ENCODE results near the gene HOXD11. TPM values are rescaled to one million over a fixed set of nuclear protein-coding genes. Genes with fewer than 3 reads are reported as not detected.

Gene HOXD11
- 63.7 TPM for polyA plus RNA-seq (ENCODE audit: insufficient read length)
- long read RNA-seq, donor 1, transcript HOXD11-201 (2 exons, 1,533 nt), result major isoform, 44 of 73 reads
- long read RNA-seq, donor 1, partial matches to known transcripts, result 25 of 73 reads
- long read RNA-seq, donor 1, other reads (novel, unspliced or antisense), result 0 of 73 reads
- long read RNA-seq, donor 2, transcript HOXD11-202 (2 exons, 1,259 nt), result minor isoform, 5 of 50 reads
- long read RNA-seq, donor 2, transcript HOXD11-201 (2 exons, 1,533 nt), result major isoform, 33 of 50 reads
- long read RNA-seq, donor 2, partial matches to known transcripts, result 12 of 50 reads
- long read RNA-seq, donor 2, other reads (novel, unspliced or antisense), result 0 of 50 reads
- long read RNA-seq, donor 3, transcript HOXD11-201 (2 exons, 1,533 nt), result major isoform, 22 of 40 reads
- long read RNA-seq, donor 3, partial matches to known transcripts, result 11 of 40 reads
- long read RNA-seq, donor 3, other reads (novel, unspliced or antisense), result 5 of 40 reads
- long read RNA-seq, donor 4, partial matches to known transcripts, result 0 of 4 reads
- long read RNA-seq, donor 4, other reads (novel, unspliced or antisense), result 0 of 4 reads
- long read RNA-seq, donor 5, transcript HOXD11-201 (2 exons, 1,533 nt), result major isoform, 42 of 56 reads
- long read RNA-seq, donor 5, partial matches to known transcripts, result 10 of 56 reads
- long read RNA-seq, donor 5, other reads (novel, unspliced or antisense), result 0 of 56 reads
- long read RNA-seq, donor 6, transcript HOXD11-201 (2 exons, 1,533 nt), result major isoform, 28 of 43 reads
- long read RNA-seq, donor 6, transcript HOXD11-202 (2 exons, 1,259 nt), result minor isoform, 5 of 43 reads
- long read RNA-seq, donor 6, partial matches to known transcripts, result 10 of 43 reads
- long read RNA-seq, donor 6, other reads (novel, unspliced or antisense), result 0 of 43 reads
- long read RNA-seq, donor 7, transcript HOXD11-202 (2 exons, 1,259 nt), result minor isoform, 7 of 87 reads
- long read RNA-seq, donor 7, transcript HOXD11-201 (2 exons, 1,533 nt), result major isoform, 56 of 87 reads
- long read RNA-seq, donor 7, partial matches to known transcripts, result 11 of 87 reads
- long read RNA-seq, donor 7, other reads (novel, unspliced or antisense), result 13 of 87 reads
- long read RNA-seq, donor 8, transcript HOXD11-201 (2 exons, 1,533 nt), result major isoform, 17 of 24 reads
- long read RNA-seq, donor 8, partial matches to known transcripts, result 7 of 24 reads
- long read RNA-seq, donor 8, other reads (novel, unspliced or antisense), result 0 of 24 reads

DNA sequence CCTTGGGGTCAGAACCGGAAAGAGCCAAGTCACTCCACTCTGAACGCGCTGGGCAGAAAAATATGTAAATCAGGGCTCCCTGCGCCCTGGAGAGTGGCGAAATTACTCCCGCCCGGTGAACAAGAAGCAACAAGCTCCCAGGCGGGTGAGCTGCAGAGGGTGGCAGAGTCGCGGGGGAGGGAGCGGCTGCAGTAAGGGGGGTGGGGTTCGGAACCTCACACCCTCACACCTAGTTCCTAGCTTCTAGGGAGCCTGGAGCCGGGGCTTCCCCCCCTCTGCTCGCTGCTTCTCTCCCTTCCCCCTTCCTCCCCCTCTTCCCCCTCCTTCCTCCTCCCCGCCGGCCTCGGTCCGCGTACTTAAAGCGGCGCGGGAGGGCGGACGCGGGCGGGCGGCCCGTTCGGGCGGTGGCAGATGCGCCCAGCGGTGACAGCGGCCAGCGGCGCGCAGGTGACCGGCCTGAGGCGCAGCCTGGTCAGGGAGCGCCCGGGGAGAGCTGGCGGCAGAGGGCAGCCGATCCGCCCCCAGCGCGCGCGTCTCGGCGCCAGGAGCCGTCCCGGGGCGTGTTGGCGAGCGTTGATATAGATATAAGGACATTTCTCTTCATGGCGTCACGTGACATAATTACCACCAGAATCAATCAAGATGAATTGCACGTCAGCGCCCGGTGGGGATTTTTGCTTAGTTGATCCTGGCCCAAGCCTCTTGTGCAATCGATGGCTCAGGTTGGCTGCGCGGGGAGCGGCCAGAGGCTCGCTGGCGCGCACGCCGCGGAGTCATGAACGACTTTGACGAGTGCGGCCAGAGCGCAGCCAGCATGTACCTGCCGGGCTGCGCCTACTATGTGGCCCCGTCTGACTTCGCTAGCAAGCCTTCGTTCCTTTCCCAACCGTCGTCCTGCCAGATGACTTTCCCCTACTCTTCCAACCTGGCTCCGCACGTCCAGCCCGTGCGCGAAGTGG lies at the start of gene HOXD11:
Gene HOXD11, plus strand, starts transcription at position 700 of the 959 bp plus-strand sequence. Its CDS starts 76 bp downstream, at position 776.
- no peak for DNase-seq

DNA sequence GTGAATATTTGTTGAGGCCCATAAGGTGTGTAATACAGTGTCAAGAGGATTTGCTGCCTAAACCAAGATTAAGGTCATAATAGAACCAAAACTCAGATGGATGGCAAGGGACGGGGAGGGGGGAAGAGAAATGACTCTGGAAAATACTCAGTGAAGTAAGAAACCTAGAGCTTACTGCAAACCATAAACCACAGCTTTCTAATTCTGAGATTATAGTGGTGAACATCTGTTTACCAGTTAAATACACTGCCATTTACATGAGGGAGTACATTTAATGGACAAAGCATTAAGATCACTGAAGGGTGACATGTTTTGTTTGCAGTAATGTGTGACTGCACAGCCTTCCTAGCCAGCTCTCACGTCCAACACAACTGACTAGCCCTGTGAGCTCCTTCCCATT lies 43.1 kb upstream of the HOXD11 start:
- DNase-seq, result no peak

DNA sequence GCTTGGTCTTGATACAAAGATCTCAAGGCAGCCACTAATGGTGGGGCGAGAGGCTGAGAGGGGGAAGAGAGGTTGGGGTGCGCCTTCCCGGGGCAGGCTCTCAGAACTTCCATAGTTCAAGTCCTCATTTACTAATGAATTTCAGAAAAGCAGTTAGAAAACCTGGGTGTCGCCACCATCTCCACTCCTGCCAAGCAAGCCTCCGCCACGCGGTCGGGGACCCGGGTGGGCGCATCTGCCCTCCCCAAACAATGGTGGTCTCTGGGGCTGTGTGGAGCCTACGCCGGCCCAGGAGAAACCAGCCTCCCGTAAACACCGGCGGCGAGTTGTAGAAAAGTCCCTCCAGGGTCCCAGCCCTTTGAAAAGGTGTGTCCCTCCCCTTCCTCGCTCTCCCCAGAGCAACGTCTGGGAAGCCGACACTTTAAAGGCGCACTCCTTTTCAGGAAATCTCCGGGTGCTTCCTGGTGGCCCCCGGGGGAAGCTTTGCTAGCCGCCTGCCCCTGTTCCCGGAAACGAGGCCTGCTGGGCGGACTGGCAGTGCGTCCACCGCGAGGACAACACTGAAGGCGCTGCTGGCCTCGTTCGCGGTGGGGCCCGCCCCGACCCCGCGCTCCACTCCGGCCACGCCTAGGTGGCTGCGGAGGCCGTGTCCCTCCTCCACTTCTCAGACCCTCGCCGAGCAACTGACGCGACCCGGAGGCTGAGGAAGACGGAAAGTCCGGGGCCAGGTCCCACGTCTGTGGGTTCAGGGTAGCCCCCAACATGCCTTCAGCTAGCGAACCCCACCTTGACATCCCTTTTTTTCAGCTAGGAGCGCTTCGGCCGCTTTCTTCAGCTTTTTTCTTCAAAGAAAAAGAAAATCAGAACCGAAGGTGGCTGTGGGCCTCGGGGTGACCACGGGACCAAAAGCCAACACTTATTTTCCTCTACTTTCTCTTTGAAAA lies 40.2 kb upstream of the HOXD11 start:
- DNase-seq, result no peak

DNA sequence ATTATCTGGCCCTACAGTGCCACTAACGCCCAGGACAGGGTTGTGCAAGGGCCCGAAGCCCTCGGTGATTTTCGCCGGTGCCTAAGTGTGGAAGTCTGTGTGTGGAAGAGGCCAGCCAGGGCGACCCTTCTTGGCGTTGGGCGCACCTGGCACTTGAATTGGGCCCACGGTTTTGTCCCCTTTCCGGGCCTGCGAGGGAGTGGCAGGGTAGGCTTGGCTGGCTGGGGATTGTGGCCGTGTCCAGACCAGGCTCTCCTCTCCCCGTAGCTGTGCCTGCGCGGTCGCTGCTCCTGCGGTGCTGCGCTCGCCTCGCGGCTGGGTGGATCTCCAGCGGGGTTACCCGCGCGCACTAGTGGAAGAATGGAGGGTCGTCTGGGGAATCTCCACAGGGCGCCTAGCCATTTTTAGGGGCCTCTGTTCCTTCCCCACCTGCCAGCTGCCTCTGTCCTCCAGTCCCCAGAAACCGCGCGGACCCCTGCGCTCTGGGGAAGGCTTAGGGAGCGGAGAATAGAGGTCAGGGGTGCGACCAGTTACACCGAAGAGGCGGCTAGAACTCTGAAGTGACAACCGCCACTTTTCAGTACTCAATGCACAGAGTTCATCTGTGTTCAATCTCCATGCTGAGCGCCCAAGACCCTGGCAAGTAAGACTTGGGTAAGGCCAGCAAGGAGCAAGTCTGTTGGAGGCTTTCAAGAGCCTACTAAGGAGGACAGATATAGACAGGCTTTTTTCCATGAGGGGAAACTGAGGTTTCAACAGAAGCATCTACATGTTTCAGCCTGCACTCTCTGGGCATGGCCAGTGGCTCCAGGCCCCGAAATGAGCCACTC lies 39.3 kb upstream of the HOXD11 start:
- no peak for DNase-seq

DNA sequence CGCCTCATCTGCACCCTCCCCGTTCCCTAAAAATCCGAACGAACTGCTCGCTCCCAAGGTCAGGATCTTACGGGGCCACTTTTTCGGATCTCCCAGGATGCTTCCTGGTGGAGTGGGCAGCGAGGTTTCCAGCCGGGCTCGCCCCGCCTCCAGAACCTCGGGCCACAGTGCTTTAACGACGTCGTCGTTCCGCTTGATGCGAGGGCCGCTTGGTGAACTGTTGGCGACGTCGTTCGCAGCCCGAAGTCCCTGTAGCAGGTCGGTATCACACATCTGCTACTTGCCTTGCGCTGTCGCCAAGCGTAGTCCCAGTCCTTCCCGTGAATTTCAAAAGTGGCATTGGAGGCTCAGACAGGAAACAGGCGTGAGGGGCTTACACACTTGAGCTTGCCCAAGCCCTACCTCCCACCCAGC lies 38.7 kb upstream of the HOXD11 start:
- DNase-seq, result peak; percentile 31

DNA sequence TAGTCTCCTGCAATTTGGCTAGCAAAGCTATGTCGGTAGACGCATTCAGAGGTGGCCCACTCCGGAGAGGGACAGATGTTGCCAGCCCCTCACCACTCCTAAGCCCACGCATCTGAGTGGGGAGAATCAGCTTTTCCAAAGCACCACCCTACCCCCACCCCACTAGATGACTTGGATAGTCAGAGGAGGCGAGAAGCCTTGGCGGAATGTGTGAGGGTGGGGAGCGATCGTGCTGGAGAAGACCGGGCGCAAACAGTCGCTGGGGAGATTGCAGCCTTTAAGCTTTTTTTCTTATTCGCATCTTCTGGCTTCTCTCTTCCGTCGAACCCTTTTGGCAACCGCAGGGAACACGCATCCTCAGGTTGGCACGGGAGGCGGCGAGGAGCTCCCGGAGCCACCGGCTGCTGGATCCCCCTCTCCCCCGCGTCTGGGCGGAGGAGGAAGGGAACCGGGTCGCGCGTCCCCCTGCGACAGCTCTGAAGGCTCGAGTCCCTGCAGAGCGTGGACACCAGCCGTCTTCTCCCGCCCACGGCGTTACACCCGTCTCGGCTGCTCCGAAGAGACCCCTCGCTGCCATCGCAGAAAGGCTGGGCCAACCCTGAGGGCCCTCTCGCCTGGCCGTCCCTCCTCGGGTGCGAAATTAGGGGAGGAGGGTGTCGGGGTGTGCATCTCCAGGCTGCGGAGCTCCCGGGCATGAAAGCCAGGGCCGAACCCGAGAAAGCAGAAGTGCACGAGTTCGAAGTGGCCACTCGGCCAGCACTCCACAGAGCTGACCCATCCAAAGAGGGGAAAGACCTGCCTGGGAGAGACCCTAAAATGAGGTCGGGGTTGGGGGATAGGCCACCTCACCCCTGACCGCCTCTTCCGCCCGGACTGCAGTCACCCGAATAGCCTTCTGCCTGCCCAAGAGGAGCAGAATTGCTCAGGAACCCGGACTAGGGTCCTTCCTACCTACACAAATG lies 35.5 kb upstream of the HOXD11 start:
- peak; percentile 17 for DNase-seq

DNA sequence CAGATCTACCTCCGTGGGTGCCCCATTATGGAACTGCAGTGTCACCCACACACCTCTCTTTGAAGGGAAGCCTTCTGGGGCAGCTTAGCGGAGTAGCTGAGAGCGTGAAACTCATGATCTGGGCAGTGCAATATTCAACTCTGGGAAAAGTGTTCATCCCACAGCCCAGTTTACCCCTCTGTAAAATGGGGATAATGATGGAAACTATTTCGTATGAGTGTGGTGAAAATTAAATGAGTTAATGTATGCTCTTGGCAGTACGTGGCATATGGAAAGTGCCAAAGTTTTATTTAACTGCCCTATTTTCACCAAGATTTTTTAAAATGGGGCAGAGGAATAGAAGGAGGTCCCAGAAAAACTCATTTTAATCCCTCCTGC lies 34.8 kb upstream of the HOXD11 start:
- DNase-seq, result no peak

DNA sequence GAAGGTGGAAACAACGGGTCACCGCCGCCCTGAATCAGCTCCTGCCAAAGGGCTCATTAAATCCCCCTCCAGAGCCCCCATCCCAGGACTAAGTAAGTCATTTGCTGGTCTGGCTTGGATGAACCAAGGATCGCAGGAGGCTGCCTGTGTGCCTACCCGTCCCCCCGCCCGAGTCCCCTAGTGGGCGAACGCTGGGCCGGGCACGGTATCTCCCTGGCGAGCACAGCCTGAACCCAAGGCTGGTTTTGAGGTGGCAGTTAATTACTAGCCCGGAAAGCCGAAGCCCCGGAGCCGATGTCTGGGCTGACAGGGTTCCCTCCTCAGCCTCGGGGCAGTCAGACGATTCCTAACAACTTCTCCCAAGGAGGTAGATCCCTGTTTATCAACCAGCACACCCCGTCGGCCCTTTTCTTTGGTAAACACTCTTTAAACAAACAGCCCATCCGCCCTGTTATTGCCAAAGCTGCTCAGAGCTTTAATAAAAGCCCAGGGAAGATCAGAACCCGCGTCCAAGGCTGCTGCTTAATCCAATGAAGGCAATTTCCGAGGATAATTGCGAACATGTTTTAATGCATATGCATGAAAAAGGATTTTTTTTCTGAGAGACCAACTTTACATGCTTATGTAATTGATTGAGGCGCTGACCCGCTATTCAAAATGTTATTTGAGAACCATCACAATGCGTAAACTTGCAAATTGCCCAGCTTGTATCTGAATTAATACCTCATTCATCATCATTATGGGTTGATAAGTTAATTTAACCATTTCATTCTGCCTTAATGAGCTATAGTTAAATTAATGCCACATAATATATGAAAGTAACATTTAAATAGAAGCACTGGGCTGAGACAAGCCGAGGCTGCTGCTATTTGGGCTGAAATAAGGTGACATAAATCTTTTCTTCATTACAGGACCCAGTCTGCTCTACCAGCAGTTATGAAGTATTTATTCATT lies 33.9 kb upstream of the HOXD11 start:
- no peak for DNase-seq

DNA sequence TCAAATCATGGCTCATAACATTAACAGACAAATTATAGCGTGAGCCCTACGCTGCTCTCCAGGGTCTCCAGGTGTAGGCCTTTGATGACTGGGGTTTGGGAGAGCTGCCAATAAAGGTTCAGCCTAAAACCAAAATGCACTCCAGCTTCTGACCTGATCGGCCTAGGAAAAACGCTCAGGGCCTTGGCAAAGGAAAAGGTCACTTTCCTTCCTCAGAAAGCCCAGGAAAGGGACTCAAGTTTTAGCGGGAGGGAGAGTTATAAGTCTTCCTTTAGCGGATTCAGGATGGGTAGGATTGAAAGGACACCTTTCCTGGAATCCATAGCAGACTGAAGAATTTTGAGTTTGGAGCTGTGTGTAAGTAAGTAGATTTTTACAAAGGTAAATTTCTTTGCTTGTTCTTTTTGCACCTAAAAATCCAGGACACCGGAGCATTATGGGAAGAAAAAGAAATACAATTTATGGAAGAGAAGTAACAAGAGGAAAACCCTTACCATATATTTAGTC lies 32.1 kb upstream of the HOXD11 start:
- no peak for DNase-seq

DNA sequence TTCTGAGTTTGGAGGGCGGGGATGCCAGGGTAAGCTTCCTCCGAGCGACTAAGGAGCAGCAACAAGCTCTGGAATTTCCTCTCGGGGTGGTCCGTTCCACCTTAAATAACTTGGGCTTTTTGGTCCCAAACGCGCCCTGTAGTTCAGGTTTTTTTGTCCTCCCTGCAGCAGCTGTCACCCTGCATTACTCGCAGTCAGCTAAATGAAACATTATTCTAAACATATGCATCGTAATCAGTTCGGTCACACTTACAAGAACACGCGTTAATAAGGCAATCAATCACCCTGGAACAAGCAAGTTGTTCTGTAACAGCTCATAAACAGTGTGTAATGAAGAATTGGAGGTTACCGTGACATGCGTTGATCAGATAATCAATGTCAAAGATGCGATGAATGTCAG lies 31.6 kb upstream of the HOXD11 start:
- peak; percentile 48 for DNase-seq

DNA sequence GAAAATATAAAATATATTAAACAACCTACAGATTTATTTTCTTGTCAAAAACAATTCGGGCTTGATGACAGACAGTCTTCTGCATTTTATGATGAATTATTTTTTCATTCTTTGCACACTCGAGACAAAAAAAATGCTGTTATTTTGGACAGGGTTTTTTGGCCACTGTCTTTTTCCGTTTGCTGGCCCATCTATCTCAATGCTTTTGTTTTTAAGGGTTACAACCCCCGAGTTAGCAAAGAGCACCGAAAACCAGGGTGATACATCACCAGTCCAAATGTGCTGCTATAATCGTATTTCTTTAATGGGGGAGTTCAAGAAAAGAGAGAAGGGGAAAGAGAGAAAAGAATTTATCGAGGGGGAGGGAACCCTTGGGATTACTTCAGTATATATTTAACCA lies 31.0 kb upstream of the HOXD11 start:
- no peak for DNase-seq

DNA sequence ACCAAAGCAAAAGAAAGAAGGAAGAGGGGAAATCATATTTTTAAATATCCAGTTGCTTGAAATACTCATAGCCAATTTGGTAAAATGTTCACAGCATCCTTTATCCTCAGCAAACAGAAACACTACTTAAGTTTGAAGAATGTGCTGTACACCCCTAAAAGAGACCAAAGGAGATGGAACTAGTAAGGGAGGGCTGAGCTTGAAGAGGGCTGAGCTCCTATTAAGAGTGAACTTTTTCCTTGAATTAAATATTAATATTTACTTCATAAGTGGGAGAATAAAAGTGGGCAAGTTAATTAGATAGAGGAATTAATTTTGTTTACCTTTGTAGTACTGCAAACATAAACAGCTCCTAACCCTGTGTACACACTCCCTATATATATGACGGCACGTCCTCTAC lies 30.3 kb upstream of the HOXD11 start:
- peak; percentile 19 for DNase-seq

DNA sequence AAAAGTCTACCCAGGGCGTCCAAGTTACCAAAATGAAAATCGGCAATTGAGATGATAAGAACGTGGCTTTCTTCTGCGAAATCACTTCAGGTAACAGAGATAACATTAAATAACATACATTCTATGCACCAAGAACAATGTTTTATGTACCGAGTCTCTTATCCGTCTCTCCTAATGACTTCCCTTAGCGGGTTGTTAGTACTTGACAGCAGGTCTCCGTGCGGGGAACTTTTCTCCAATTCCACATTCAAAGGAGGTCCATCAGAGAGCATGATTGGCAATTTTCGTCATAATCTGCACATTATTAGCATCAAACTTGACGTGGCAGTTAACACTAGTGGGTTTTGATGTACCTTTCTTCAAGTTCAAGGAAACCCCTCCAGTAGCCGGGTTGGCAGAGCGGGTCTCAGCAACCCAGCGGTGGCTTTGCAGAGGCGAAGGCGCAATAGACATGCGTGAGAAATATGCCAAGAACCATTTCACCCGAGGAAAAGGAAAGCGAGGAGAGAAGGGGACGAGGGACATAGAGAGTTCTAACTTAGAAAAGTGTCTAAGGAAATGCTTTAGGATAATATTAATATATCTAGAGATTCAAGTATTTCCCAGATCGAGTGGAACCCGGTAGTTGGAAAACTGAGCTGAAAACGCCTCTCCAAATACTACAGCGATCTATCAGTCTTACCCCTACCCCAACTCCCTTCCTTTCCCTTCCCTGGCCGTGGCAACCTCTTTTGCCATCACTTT lies 28.4 kb upstream of the HOXD11 start:
- peak; percentile 27 for DNase-seq

DNA sequence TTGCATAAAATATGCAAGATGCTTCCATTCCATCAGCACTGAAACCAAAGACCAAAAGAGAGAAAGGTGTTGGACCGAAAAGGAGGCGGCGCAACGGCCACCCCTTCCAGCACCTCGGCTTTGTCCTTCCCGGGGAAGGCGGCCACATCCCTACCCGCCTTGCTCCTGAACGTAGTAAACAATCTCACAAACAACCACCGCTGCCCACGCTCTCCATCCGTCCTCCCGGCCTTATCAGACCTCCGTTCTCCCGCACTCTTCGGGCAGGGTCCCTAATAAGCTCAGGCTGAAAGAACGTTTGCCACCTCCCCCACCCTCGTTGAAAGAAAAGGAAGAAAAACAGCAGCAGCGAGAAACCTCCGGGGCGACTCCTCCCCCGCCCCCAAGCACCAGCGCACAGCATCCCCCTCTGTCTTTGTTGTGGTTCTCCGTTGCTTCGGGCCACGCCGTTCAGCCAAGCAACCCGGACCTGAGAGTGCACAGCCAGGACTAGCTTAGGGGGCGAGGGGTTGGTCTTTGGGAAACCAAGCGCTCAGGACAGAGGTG lies 27.7 kb upstream of the HOXD11 start:
- no peak for DNase-seq

DNA sequence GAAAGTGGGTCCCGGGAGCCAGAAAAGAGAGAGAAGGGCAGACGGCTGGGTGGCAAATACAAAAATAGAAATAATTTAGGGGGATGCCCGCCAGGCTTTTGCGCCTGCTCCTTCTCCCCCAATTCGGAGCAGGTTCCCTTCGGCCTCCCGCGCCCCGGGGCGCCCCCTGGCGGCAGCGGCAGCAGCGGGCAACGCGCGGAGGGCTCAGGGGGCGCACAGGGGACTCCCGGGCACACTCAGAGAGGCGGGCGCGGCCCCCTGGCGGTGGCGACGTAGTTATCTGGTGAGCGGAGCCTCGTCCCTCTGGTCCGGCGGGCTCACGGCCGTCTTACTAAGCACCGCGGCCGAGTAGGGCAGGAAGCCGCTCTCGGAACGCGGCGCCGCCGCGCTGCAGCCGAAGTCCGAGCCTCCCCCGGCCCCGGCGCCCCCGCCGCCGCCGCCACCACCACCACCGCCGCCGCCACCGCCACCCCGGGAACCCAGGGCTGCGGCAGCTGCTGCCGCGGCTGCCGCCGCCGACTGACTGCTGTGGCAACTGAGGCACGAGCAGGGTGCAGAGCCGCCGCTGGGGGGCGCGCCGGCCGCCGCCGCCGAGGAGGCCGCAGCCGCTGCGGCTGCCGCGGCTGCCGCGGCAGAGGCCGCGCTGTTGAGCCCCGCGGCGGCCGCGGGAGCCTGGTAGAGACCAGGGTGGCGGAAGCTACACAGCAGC lies 27.1 kb upstream of the HOXD11 start:
- peak; percentile 48 for DNase-seq

Data from left kidney (tissue), 8 donors.